HG03521 (cell line): ENCODE measurements around the gene TMPRSS9.
"Not testable (repeated sequence)": the region's sequence is repeated elsewhere in the genome, so short reads cannot be mapped to it uniquely, and the experiment has no call there.

Experiments used
- ATAC-seq: cut with Tn5 transposase; IDR thresholded peaks from one replicate; pipeline ENCODE4 v1.9.1; 2021; ENCODE audit warnings: mild to moderate bottlenecking, moderate library complexity; ENCODE audit not compliant: unreplicated experiment

TMPRSS9 gene

DNA sequence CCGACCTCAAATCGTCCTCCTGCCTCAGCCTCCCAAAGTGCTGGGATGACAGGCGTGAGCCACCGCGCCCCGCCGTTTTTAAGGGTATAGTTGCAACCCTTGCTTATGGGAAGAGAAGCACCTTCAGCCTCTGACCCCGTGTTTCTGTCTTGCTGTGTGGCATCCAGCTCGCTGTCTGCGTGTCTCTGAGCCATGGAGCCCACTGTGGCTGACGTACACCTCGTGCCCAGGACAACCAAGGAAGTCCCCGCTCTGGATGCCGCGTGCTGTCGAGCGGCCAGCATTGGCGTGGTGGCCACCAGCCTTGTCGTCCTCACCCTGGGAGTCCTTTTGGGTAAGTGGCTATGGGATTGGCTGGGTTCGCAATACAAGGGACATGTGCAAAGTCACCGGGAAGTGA is 29.5 kb downstream of the TMPRSS9 start:
- ATAC-seq = no peak

DNA sequence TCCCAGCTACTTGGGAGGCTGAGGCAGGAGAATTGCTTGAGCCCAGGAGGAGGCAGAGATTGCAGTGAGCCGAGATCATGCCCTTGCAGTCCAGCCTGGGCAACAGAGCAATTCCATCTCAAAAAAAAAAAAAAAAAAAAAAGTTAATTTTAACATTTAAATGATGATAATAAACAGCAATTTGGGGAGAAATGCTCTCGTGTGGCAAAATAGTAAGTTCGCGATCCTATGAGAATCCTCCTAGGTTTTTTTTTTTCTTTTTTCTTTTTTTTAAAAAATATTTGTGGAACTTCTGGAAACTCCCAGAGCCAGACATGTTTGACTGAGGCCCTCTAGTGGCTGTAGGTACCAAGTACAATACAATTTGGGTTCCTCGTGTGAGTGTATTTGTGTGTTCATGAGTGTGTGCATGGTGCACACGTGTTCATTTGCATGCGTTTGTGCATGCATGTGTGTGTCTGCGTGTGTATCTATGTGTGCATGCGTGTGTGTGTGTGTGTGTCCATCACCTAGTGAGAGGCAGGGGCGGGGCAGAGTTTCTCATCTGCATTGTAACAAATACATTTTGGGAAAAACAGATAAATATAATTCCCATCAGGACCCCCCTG is 31.2 kb downstream of the TMPRSS9 start:
- ATAC-seq = no peak

GRCh38 chr19:2392366-2392765 is 32.3 kb downstream of the TMPRSS9 start:
- no peak for ATAC-seq

GRCh38 chr19:2392899-2393298 is 32.8 kb downstream of the TMPRSS9 start:
- not testable (repeated sequence) for ATAC-seq

- no peak for ATAC-seq
Measured at GRCh38 chr19:2394054-2394441, 34.0 kb downstream of the TMPRSS9 start.

DNA sequence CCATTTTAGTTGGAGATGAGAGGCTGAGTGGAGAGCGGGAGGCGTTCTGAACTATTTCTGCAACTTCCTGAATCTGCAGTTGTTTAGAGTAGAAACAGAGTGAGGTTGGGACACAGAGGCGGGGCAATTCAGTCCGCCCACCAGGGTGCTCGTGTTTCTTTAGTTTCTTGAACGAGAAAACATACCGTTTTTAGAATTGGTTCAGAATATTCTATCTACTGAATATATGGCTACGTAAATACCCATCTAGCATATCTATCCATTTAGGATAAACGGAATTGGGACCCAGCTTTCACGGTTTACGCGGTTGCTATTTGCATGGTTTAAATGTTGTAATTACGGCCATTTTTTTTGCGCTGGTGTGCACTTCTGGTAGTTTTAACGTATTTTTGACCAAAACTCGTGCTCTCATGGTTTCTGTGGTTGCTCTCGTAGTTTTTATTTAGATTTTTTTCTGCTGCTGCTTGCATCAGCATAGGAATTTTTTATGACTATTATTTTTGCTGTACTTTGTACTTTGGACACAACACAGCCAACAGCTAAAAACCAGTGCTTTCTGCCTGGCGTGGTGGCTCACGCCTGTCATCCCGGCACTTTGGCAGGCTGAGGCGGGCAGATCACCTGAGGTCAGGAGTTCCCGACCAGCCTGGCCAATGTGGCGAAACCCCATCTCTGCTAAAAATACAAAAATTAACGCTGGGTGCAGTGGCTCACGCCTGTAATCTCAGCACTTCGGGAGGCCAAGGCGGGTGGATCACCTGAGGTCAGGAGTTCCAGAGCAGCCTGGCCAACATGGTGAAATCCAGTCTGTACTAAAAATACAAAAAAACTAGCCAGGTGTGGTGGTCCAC is 34.6 kb downstream of the TMPRSS9 start:
- ATAC-seq = no peak

- not testable (repeated sequence) for ATAC-seq
Measured at GRCh38 chr19:2395293-2395829, 35.3 kb downstream of the TMPRSS9 start.

- not testable (repeated sequence) for ATAC-seq
Measured at GRCh38 chr19:2397173-2397572, 37.1 kb downstream of the TMPRSS9 start.

DNA sequence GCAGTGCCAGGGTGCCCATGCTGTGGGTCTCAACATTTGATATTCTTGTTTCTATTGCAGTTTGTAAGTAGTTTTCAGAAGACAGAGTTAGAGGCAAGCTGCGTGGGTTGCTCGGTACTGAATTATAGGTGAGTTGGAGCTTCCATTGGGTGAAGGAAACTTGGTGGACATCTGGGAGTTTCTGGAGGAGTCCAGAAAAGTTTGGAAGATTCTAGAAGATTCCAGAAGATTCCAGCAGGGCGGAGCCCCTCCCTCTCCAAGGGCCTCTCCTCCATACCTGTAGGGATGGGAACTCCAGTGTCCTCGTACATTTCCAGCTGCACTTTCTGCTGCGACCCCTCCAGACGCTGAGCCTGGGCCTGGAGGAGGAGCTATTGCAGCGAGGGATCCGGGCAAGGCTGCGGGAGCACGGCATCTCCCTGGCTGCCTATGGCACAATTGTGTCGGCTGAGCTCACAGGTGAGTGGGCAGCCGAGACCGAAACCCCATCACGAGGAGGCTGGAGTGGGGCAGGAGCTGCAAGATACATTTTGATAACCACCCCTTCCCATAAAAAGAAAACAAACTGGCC is 38.8 kb downstream of the TMPRSS9 start:
- no peak for ATAC-seq

- no peak for ATAC-seq
Measured at GRCh38 chr19:2399582-2399981, 39.5 kb downstream of the TMPRSS9 start.

GRCh38 chr19:2408247-2408646 is 48.2 kb downstream of the TMPRSS9 start:
- ATAC-seq = no peak

- no peak for ATAC-seq
Measured at GRCh38 chr19:2409352-2409912, 49.4 kb downstream of the TMPRSS9 start.

DNA sequence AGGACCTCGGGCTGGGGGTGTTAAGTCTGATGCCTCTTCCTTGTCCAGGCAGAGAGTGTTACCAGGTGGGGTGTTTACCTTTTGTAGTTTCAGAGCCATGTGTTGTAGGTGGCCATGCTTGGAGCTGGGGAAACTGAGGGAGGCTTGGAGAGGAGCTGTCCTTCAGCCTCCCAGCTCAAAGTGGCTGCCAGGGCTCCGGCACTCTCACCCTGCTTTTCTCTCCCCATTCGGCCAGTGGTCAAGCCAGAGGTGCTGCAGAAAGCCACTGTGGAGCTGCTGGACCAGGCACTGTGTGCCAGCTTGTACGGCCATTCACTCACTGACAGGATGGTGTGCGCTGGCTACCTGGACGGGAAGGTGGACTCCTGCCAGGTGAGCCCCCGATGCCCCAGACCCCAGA is 50.0 kb downstream of the TMPRSS9 start:
- ATAC-seq = no peak

DNA sequence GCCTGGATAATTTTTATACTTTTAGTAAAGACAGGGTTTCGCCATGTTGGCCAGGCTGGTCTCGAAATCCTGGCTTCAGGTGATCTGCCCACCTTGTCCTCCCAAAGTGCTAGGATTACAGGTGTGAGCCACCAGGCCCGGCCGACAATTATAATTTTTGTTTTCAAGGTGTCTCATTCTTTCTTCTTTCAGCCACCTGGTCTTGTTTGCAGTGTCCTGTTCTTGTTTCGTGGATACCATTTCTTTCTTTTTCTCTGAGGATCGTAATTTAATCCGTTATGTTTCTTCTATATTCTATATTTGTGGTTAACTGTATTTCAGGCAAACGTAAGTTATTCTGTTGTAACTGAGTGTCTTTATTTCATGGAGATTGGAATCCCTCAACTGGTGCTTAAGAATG is 51.6 kb downstream of the TMPRSS9 start:
- ATAC-seq = no peak

- no peak for ATAC-seq
Measured at GRCh38 chr19:2412449-2412848, 52.4 kb downstream of the TMPRSS9 start.

DNA sequence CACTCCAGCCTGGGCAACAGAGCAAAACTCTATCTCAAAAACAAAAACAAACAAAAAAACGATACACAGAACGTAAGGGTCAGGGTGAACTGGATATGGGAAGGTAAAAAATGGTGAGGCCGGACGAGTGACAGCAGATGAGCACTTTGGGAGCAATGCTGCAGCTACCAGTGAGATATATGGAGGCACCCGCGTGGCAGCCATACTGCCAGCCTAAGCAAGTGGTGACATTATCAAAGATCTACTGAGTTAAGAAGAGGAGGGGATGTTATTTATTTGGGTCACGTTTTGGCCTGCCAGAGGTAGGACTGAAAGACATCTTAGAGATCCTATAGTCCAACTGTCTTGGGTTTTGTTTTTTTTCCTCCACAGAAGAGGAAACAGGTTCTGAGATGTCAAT is 53.1 kb downstream of the TMPRSS9 start:
- no peak for ATAC-seq

DNA sequence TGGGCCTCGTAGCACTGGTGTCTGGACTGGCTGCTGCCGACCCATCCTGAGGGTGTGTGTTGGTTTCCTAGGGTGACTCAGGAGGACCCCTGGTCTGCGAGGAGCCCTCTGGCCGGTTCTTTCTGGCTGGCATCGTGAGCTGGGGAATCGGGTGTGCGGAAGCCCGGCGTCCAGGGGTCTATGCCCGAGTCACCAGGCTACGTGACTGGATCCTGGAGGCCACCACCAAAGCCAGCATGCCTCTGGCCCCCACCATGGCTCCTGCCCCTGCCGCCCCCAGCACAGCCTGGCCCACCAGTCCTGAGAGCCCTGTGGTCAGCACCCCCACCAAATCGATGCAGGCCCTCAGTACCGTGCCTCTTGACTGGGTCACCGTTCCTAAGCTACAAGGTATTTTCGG is 53.6 kb downstream of the TMPRSS9 start:
- no peak for ATAC-seq

GRCh38 chr19:2415281-2415972 is 55.4 kb downstream of the TMPRSS9 start:
- no peak for ATAC-seq

GRCh38 chr19:2415973-2416319 is 55.9 kb downstream of the TMPRSS9 start:
- ATAC-seq = no peak

- ATAC-seq = no peak
Measured at GRCh38 chr19:2416321-2417097, 56.4 kb downstream of the TMPRSS9 start.
